Measurements from ENCODE around the gene ULK1. TPM values are rescaled to one million over a fixed set of nuclear protein-coding genes. Genes with fewer than 3 reads are reported as not detected.

Gene ULK1
- total RNA-seq, 1 experiment from 2014 or later: 67.8 TPM

DNA sequence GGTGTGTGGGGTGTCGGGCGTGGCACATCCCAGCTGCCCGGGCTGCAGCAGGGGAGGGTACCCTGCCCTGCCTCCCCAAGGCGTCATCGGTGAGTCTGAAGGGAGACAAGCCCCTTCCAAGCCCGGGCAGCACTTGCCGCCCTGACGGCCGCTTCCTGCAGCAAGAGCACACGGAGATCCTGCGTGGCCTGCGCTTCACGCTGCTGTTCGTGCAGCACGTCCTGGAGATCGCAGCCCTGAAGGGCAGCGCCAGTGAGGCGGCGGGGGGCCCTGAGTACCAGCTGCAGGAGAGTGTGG, 24.6 kb downstream of the ULK1 start:
- TF ChIP-seq ZNF281 (CRISPR knock-in tag; IDR thresholded peaks at IDR 0.05): no peak
- TF ChIP-seq, protein P1, sequence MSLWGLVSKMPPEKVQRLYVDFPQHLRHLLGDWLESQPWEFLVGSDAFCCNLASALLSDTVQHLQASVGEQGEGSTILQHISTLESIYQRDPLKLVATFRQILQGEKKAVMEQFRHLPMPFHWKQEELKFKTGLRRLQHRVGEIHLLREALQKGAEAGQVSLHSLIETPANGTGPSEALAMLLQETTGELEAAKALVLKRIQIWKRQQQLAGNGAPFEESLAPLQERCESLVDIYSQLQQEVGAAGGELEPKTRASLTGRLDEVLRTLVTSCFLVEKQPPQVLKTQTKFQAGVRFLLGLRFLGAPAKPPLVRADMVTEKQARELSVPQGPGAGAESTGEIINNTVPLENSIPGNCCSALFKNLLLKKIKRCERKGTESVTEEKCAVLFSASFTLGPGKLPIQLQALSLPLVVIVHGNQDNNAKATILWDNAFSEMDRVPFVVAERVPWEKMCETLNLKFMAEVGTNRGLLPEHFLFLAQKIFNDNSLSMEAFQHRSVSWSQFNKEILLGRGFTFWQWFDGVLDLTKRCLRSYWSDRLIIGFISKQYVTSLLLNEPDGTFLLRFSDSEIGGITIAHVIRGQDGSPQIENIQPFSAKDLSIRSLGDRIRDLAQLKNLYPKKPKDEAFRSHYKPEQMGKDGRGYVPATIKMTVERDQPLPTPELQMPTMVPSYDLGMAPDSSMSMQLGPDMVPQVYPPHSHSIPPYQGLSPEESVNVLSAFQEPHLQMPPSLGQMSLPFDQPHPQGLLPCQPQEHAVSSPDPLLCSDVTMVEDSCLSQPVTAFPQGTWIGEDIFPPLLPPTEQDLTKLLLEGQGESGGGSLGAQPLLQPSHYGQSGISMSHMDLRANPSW (CRISPR knock-in tag; conservative IDR thresholded peaks at IDR 0.05; ENCODE audit: low read depth): no peak
- TF ChIP-seq NR3C1 (CRISPR knock-in tag; conservative IDR thresholded peaks at IDR 0.05; ENCODE audit: low read depth): no peak
- TF ChIP-seq ZNF423 (CRISPR knock-in tag; IDR thresholded peaks at IDR 0.05): no peak
- TF ChIP-seq FOXP4 (CRISPR knock-in tag; IDR thresholded peaks at IDR 0.05): no peak
- TF ChIP-seq JAZF1 (CRISPR knock-in tag; IDR thresholded peaks at IDR 0.05): no peak
- TF ChIP-seq TEAD1 (CRISPR knock-in tag; IDR thresholded peaks at IDR 0.05): no peak
- TF ChIP-seq NR1H2 (CRISPR knock-in tag; IDR thresholded peaks at IDR 0.05): no peak
- TF ChIP-seq, protein P2, sequence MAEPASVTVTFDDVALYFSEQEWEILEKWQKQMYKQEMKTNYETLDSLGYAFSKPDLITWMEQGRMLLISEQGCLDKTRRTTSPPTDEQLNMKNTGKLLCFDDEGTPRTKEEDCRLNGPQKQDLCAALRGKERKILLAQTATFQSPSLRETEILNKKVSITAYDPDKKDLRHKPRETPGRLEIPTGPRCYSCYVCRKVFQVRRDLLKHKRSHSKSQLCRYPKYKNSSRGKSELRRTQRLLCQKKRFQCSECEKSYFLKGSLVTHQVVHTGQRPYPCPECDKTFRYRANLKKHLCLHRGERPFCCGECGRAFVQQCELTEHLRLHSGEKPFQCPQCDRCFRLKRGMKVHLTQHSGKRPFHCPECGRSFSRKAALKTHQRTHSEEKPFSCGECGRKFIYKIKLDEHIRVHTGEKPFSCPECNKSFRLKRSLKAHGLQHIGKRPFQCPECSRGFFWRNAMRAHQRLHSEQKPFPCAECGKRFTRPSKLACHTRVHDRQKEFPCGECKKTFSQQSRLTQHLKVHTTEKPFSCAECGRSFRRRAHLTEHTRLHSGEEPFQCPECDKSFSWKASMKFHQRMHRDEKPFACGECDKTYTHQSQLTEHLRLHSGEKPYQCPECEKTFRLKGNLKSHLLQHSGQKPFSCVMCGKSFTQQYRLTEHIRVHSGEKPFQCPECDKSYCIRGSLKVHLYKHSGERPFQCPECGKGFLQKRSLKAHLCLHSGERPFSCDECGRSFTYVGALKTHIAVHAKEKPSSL (CRISPR knock-in tag; conservative IDR thresholded peaks at IDR 0.05): no peak
- TF ChIP-seq ZNF121 (CRISPR knock-in tag; IDR thresholded peaks at IDR 0.05): no peak
- TF ChIP-seq, protein P3, sequence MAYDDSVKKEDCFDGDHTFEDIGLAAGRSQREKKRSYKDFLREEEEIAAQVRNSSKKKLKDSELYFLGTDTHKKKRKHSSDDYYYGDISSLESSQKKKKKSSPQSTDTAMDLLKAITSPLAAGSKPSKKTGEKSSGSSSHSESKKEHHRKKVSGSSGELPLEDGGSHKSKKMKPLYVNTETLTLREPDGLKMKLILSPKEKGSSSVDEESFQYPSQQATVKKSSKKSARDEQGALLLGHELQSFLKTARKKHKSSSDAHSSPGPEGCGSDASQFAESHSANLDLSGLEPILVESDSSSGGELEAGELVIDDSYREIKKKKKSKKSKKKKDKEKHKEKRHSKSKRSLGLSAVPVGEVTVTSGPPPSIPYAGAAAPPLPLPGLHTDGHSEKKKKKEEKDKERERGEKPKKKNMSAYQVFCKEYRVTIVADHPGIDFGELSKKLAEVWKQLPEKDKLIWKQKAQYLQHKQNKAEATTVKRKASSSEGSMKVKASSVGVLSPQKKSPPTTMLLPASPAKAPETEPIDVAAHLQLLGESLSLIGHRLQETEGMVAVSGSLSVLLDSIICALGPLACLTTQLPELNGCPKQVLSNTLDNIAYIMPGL (CRISPR knock-in tag; IDR thresholded peaks at IDR 0.05): no peak
- TF ChIP-seq KAT7 (CRISPR knock-in tag; IDR thresholded peaks at IDR 0.05; ENCODE audit: borderline replicate concordance): no peak
- no peak for TF ChIP-seq E2F4 (CRISPR knock-in tag; IDR thresholded peaks at IDR 0.05; ENCODE audit: borderline replicate concordance, low read depth)
- TF ChIP-seq ATF6 (CRISPR knock-in tag; IDR thresholded peaks at IDR 0.05): no peak
- TF ChIP-seq HMGA2 (CRISPR knock-in tag; IDR thresholded peaks at IDR 0.05): no peak
- no peak for TF ChIP-seq CREM (CRISPR knock-in tag; IDR thresholded peaks at IDR 0.05)
- TF ChIP-seq NFE2L1 (CRISPR knock-in tag; IDR thresholded peaks at IDR 0.05): no peak
- DNase-seq (ENCODE audit: low spot score) (no peak), ATAC-seq (no peak)
- ChIA-PET POLR2A (no interaction called here), CTCF (no interaction called here)
- Mint-ChIP-seq H3K9me3 (no peaks in the 10 kb centered on the region), H3K36me3 (peaks cover 13% of the 10 kb centered on the region; the same call in 1 of the 2 replicates), H3K4me3 (no peak overlapping the region), H3K4me1 (no peaks in the 10 kb centered on the region), H3K27ac (no peak overlapping the region), H3K27me3 (ENCODE audit: low read depth) (no peaks in the 10 kb centered on the region)
